ENCODE measurements around the gene DPH2.

DPH2 gene

GRCh38 chr1:43958351-43959255, 11.2 kb upstream of the DPH2 start:
- H3K4me3 ChIP-seq (replicated peaks; ENCODE audit: low read depth, low read length), result no peak overlapping the region
- DNase-seq (ENCODE audit: low read depth), result no peak
- TF ChIP-seq CTCF (IDR thresholded peaks at IDR 0.05; ENCODE audit: low read length, missing control alignments), result no peak

GRCh38 chr1:43960798-43961197, 9.0 kb upstream of the DPH2 start:
- TF ChIP-seq CTCF (IDR thresholded peaks at IDR 0.05; ENCODE audit: low read length, missing control alignments), result no peak
- DNase-seq (ENCODE audit: low read depth), result no peak

GRCh38 chr1:43961692-43962091, 8.1 kb upstream of the DPH2 start:
- H3K4me3 ChIP-seq (replicated peaks; ENCODE audit: low read depth, low read length), result no peak overlapping the region
- no peak for TF ChIP-seq CTCF (IDR thresholded peaks at IDR 0.05; ENCODE audit: low read length, missing control alignments)
- no peak for DNase-seq (ENCODE audit: low read depth)

More at GRCh38 chr1:43960798-43961197, 9.0 kb upstream of the DPH2 start:
- no peak overlapping the region for H3K4me3 ChIP-seq (replicated peaks; ENCODE audit: low read depth, low read length)

- no peak for TF ChIP-seq CTCF (IDR thresholded peaks at IDR 0.05; ENCODE audit: low read length, missing control alignments)
- no peak overlapping the region for H3K4me3 ChIP-seq (replicated peaks; ENCODE audit: low read depth, low read length)
- no peak for DNase-seq (ENCODE audit: low read depth)
Measured at GRCh38 chr1:43962324-43962723, 7.5 kb upstream of the DPH2 start.

GRCh38 chr1:43963006-43963405, 6.8 kb upstream of the DPH2 start:
- no peak for DNase-seq (ENCODE audit: low read depth)
- TF ChIP-seq CTCF (IDR thresholded peaks at IDR 0.05; ENCODE audit: low read length, missing control alignments), result no peak
- H3K4me3 ChIP-seq (replicated peaks; ENCODE audit: low read depth, low read length), result no peak overlapping the region

- no peak for DNase-seq (ENCODE audit: low read depth)
- TF ChIP-seq CTCF (IDR thresholded peaks at IDR 0.05; ENCODE audit: low read length, missing control alignments), result no peak
- H3K4me3 ChIP-seq (replicated peaks; ENCODE audit: low read depth, low read length), result no peak overlapping the region
Measured at GRCh38 chr1:43963890-43964289, 5.9 kb upstream of the DPH2 start.

GRCh38 chr1:43965316-43965715, 4.5 kb upstream of the DPH2 start:
- DNase-seq (ENCODE audit: low read depth), result no peak
- H3K4me3 ChIP-seq (replicated peaks; ENCODE audit: low read depth, low read length), result no peak overlapping the region
- TF ChIP-seq CTCF (IDR thresholded peaks at IDR 0.05; ENCODE audit: low read length, missing control alignments), result no peak
